ENCODE measurements around the gene CLEC9A. TPM values are rescaled to one million over a fixed set of nuclear protein-coding genes. Genes with fewer than 3 reads are reported as not detected.

The CLEC9A gene
- total and polyA plus RNA-seq, 2 of the 8 experiments (the other 6 are each of a cell fraction or from before 2014, with no cell fraction given), result not detected

DNA sequence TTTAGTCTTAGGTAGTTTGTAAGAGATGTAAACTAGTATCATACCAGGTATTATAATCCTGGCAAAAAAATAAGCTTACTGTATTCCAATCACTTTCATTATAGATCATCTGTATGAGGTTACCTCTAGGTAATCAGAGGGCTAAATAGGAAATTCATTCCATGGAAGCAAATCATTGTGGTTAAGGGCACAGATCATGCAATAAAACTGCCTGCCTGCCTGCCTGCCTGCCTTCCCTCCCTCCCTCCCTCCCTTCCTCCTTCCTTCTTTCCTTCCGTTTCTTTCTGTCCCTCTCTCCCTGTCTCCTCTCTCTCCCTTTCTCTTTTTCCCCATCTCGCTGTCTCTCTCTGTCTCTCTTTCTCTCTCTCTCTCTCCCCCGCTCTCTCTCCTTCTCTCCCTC, 3.2 kb upstream of the CLEC9A start:
- Histone ChIP-seq H3K9ac (replicated peaks in 1 of 4; ENCODE audit: extremely low read depth in 1 of 4, low read depth in 3 of 4, low read length in 3 of 4) (no peak overlapping the region), H3K18ac (ENCODE audit: extremely low read depth, low read length) (no peak overlapping the region), H3K14ac (ENCODE audit: insufficient read length) (no peak overlapping the region), H3K36me3 (ENCODE audit: control insufficient read depth in 2 of 4, insufficient read depth in 4 of 4, low read length in 3 of 4) (no peaks in the 10 kb centered on the region; a peak in 1 of 8 replicates), H3K79me1 (ENCODE audit: low read depth, low read length) (no peaks in the 10 kb centered on the region), H3K4ac (replicated peaks; ENCODE audit: insufficient read length, low read depth, low read length) (no peak overlapping the region), H3K23ac (ENCODE audit: insufficient read length) (no peak overlapping the region), H3K27me3 (replicated peaks in 1 of 4; ENCODE audit: control insufficient read depth in 3 of 4, extremely low read depth in 1 of 4, insufficient read depth in 3 of 4, low read length in 3 of 4) (no peaks in the 10 kb centered on the region), H2BK20ac (ENCODE audit: low read length) (no peak overlapping the region), H3K4me2 (ENCODE audit: insufficient read depth in 1 of 2, low read depth in 2 of 2, low read length in 2 of 2) (no peak overlapping the region), H4K20me1 (replicated peaks in 1 of 2; ENCODE audit: control insufficient read depth in 1 of 2, insufficient read depth in 2 of 2, low read length in 2 of 2) (no peaks in the 10 kb centered on the region), H3K23me2 (ENCODE audit: low read depth, low read length) (no peaks in the 10 kb centered on the region; the same call in 1 of the 2 replicates), H4K5ac (ENCODE audit: insufficient read length, low read depth, low read length) (no peak overlapping the region), H3K27ac (ENCODE audit: low read depth, low read length) (no peak overlapping the region), H3K79me2 (ENCODE audit: control insufficient read depth in 1 of 2, insufficient read depth in 2 of 2, low read length in 2 of 2) (no peaks in the 10 kb centered on the region), H2BK12ac (ENCODE audit: low read depth, low read length) (no peak overlapping the region), H3K56ac (replicated peaks; ENCODE audit: insufficient read length, low read depth, low read length) (no peak overlapping the region), H4K8ac (ENCODE audit: extremely low read depth, insufficient read depth, low read length) (no peak overlapping the region), H2BK120ac (replicated peaks; ENCODE audit: low read depth, low read length) (no peak overlapping the region), H3K4me3 (ENCODE audit: extremely low read depth in 1 of 4, insufficient read depth in 2 of 4, low read depth in 3 of 4, low read length in 4 of 4) (no peak overlapping the region), H2AFZ (ENCODE audit: low read length) (no peak overlapping the region), H3K4me1 (replicated peaks in 1 of 4; ENCODE audit: control insufficient read depth in 3 of 4, insufficient read depth in 4 of 4, low read length in 3 of 4) (peaks cover 0 to 7% (median 0%) of the 10 kb centered on the region in 4 experiments; a peak in 1 of 7 replicates), H4K91ac (replicated peaks; ENCODE audit: insufficient read length, low read length) (no peak overlapping the region), H2BK15ac (ENCODE audit: low read length) (no peak overlapping the region), H2AK5ac (ENCODE audit: low read depth, low read length) (no peak overlapping the region), H2BK5ac (ENCODE audit: low read depth, low read length) (no peak overlapping the region), H3K9me3 (ENCODE audit: insufficient read depth in 2 of 2, low read depth in 1 of 2, low read length in 1 of 2) (peaks cover 0 to 8% of the 10 kb centered on the region in 2 experiments; a peak in 2 of 4 replicates)
- POLR2A ChIA-PET (ENCODE audit: partially characterized antibody), result interaction anchor here (1.1 kb wide), 1 partner anchor 27 kb away, joined by 3 read pairs; no protein-coding TSS in a partner anchor
- CTCF ChIA-PET (ENCODE audit: partially characterized antibody), result interaction anchor here (0.5 kb wide), 1 partner anchor 28 kb away, joined by 3 read pairs; the partner anchor contains the start of gene CLEC1B
- FAIRE-seq (no peak), DNase-seq (ENCODE audit: low read depth in 1 of 2, low spot score in 2 of 2) (no peak)
- 61% methylated on average over 3 of the region's 3 CpGs; no CpG with 5 or more reads in 1 of the 2 experiments for WGBS, 2 experiments (ENCODE audit: extremely low coverage in 1 of 2, insufficient coverage in 1 of 2, insufficient read length in 1 of 2, insufficient replicate concordance in 2 of 2, low coverage in 1 of 2, low lambda C conversion rate in 2 of 2, missing lambda C conversion rate in 1 of 2)
- TF ChIP-seq CTBP2 (IDR thresholded peaks at IDR 0.05; ENCODE audit: borderline replicate concordance, insufficient read depth, insufficient read length, low read length) (no peak), SRF (IDR thresholded peaks at IDR 0.05; ENCODE audit: low read depth, low read length) (no peak), SIRT6 (IDR thresholded peaks at IDR 0.05; ENCODE audit: low read length) (no peak), ASH2L (IDR thresholded peaks at IDR 0.05; ENCODE audit: low read length) (no peak), RNF2 (IDR thresholded peaks at IDR 0.05; ENCODE audit: borderline replicate concordance, low read depth, low read length, missing control alignments, poor library complexity, severe bottlenecking) (no peak), EZH2 (IDR thresholded peaks at IDR 0.05; ENCODE audit: low read depth, low read length, severe bottlenecking) (no peak), SAP30 (IDR thresholded peaks at IDR 0.05; ENCODE audit: insufficient read depth, insufficient replicate concordance, low read length) (no peak), NRF1 (IDR thresholded peaks at IDR 0.05; ENCODE audit: low read depth, low read length) (no peak)
- TF ChIP-seq, protein P1, sequence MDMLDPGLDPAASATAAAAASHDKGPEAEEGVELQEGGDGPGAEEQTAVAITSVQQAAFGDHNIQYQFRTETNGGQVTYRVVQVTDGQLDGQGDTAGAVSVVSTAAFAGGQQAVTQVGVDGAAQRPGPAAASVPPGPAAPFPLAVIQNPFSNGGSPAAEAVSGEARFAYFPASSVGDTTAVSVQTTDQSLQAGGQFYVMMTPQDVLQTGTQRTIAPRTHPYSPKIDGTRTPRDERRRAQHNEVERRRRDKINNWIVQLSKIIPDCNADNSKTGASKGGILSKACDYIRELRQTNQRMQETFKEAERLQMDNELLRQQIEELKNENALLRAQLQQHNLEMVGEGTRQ (IDR thresholded peaks at IDR 0.05; ENCODE audit: low read length), result no peak
